Hematopoietic multipotent progenitor cell treated with erythropoietin and hydrocortisone succinate and interleukin-3 and kit ligand, for 8 days (in vitro differentiated cells): ENCODE measurements around the gene MAP3K20.
A peak's percentile ranks its signal among the peaks of the same experiment; 100 is the strongest.
"Not testable (repeated sequence)": the region's sequence is repeated elsewhere in the genome, so short reads cannot be mapped to it uniquely, and the experiment has no call there.

Experiments used
- DNase-seq: peaks from one replicate; pipeline ENCODE4 v3.0.0-alpha.2; 2015

MAP3K20 gene

DNA sequence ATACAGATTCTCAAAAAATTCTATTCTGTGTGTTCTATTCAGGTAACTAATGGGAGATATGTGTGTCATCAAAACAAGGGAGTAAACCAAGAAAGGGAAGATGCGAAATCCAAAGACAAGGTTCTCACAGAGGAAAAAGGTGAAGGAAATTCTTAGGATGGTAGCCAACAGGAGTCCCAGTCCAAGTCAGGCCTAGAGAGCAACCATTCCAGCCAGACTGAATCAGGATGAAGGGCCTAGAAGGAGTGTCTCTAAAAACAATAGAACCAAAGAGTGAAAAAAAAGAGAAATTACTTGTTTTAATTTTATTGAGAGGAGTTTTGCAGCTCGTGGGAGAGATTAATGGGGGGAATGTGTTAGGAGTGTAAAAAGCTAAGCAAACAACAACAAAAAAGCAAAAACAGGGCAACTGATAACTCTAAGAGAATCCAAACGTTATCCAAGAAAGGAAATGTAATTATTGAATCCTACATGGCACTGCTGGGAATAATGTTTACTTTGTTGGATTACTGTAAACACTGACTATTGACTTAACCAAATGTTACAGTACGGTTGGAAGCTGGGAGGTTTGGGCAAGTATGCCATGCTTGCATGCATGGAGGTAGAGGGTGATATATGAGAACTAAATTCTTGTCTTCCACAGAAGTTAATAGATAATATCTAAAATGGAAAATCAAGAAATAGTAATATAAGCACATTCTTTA is 12.3 kb downstream of the MAP3K20 start:
- no peak for DNase-seq

DNA sequence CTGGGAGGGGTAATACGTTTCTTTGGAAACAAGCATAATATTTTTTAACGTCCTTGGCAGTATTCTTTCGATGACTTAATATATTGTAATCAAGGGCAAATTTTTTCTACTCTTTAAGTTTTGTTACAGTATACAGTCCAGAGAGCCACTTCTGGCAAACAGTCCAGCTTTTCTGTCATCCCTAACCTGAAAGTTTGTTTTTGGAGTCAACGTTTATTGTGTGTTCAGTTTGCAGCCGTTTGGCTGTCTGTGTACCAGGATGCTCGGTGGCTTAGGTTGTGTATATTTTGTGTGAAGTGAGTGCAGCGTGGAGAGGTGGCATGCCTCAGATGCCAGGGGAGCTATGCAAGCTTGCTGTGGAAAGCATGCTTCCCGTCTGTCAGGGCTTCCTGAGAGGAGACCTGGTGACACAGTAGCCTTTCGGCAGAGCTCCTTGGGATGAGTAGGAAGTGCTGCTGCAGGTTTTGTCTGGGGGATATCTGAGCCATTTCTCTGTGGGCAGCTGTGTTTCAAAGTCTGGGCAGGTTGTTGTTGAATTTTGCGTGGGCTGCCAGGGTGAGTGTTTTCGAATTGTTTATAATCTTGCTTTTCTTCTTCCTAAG is 14.7 kb downstream of the MAP3K20 start:
- no peak for DNase-seq

DNA sequence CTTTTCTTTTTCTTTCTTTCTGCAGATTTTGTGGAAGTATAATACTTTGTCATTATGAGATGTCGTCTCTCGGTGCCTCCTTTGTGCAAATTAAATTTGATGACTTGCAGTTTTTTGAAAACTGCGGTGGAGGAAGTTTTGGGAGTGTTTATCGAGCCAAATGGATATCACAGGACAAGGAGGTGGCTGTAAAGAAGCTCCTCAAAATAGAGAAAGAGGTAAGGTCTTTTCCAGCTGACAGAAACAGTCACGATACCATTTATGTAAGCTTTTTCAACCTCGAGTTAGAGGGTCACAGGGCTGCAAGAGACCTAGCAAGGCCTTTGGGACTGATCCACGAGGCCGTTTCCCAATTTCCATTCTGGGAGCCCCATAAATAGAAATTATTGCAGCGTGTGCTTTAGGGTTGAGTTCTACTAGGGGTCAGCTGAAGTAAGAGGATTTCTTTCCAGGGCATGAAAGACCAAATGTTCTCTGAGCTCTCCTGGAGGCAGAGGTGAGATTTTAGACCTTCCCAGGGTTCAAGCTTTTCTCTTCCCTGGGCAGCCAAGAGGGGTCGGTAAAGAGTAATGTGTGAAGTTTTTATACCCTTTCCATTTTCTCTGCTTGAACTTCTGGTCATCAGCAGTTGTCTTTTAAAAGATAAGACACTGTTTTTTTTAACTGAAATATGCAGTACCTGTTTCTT is 15.5 kb downstream of the MAP3K20 start:
- peak; percentile 13 for DNase-seq

DNA sequence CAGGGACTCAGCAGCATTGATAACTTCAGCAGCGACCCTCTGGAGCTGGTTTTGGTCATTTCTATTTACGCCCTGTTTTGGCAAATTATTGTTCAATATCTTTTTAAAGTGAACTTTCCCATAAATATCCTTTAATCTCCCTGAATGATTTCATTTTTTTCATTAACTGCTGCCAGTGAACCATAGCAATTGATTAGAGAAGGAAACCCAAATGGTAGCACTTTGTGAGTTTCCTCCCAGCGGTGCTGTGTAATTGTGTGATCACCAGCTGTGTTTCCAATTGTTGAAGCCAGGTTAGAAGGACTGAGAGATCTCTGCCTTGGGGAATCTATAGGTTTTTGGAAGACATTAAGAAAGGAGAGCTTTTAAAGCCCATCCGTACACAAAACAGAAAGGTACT is 16.3 kb downstream of the MAP3K20 start:
- DNase-seq: no peak

DNA sequence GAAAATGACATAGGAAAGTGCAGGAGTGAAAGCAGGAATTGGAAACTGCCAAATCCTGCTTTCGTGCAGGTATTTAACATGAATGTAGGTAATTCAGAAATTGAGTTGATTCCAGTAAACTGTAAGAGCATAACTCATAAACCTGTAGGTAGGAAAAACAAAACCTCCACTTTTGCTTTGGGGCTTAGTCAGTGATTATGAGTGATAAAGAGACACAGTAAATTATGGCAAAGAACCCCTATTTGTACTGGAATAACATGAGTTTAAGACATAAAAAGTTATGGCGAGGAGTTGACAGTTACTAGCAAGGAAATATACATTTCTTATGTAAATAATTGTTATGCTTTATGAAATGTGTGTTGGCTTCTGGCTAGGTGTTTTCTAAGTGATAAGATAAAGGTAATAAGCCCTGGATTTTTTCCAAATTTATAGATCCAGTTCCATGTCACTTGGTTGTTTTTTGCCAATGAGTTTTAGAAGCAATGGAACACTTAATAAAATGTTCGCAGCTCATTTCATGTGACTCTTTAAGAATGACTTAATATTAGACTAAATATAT is 17.3 kb downstream of the MAP3K20 start:
- DNase-seq: no peak

DNA sequence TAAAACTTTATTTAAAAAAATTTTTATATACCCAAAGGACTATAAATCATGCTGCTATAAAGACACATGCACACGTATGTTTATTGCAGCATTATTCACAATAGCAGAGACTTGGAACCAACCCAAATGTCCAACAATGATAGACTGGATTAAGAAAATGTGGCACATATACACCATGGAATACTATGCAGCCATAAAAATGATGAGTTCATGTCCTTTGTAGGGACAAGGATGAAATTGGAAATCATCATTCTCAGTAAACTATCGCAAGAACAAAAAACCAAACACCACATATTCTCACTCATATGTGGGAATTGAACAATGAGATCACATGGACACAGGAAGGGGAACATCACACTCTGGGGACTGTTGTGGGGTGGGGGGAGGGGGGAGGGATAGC is 18.0 kb downstream of the MAP3K20 start:
- DNase-seq: not testable (repeated sequence)

DNA sequence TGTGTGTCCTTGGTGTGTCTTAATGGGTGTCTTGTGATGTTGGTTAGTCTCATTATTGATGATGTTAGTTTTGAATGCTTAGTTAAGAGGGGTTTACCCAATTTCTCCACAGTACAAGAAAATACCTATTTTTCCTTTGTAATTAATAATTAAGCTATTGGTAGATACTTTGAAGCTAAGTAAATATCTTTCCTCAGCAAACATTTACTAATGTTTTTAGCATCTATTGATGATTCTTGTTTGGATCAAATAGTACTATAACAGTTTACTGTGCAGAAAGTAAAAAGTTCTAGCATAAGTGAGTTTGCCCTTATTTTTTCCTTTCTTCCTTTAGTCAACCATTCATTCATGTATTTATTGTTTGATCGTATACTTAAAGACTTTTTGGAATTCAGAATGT is 19.1 kb downstream of the MAP3K20 start:
- DNase-seq: no peak

DNA sequence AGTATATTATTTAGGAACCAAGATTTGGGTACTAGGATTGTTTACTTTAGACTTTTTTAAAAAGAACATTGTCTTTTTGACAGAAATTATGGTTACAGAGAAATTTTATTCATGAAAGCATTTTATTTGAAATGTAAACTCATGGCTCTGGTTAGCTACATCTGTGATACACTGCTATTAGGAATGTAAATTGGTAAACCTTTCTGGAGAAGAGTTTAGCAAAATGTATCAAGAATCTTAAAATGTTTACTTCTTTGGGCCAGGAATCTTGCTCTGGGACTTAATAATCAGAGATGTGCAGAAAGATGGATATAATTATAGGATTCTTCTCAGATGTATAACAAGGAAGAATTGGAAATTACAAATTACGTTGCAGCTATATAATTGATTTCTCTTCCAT is 19.7 kb downstream of the MAP3K20 start:
- no peak for DNase-seq

DNA sequence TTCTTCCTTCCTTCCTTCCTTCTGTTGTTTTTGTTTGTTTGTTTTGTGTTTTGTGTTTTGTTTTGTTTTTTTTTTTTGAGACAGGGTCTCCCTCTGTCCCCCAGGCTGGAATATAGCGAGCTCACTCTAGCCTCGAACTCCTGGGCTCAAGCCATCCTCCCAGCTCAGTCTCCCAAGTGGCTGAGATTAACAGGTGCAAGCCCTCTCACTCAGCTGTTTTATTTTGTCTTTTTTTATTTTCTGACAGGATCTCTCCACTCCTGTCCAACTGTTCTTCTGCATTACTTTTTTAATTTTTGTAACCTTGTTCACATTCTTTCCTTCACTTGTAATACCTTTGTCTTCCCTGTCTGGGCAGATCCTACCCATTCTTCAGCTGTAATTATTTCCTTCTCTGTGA is 23.6 kb downstream of the MAP3K20 start:
- DNase-seq: no peak

DNA sequence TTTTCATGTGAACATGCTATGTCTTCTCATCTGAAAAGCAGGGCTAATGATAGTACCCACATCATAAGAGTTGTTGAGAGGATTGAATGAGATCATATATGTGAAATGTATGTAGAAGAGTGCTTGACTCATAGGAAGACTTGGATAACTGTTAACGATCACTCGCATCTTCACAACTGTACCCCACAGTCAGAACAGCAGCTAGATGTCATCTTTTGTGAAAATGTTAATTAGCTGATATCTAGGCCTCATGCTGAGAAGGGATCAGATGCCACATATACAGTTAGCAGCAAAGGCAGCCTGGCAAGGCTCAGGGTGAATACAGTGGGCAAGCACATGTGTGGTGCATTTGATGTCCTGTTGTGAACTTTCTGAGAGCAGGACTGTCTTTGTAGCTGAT is 24.2 kb downstream of the MAP3K20 start:
- no peak for DNase-seq

DNA sequence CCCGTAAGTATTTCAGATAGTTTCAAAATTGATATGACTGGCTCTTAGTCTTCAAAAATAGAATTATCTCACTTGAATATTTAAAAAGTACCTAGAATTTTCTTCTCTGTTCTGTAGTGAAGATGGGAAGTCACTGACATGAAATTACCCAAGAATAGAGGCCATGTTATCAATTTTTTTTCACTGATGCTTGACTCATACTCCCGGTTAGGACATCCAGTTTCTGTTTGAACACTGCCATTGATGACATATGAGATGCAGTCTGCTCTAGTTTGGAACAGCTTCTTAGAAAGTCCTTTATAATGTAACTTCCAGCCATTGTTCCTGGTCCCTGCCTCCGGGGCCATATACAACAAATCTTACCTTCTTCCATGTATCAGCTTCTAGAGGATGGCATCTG is 26.0 kb downstream of the MAP3K20 start:
- DNase-seq: no peak

DNA sequence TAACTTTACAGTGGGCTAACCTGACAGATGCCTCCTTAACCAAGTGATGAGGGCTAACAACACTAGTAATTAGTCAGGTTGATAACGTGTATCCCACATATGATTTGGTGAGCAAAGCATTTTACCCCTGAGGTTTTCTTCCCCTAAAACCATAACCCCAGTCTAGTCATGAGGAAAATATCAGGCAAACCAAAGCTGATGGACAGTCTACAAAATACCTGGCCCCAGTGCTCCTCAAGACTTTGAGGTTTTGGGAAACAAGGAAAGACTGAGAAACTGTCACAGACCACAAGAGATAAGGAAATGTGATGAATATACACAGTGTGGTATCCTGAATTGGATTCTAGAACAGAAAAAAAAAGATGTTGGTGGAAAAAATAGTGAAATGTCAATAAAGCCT is 28.5 kb downstream of the MAP3K20 start:
- DNase-seq: no peak

DNA sequence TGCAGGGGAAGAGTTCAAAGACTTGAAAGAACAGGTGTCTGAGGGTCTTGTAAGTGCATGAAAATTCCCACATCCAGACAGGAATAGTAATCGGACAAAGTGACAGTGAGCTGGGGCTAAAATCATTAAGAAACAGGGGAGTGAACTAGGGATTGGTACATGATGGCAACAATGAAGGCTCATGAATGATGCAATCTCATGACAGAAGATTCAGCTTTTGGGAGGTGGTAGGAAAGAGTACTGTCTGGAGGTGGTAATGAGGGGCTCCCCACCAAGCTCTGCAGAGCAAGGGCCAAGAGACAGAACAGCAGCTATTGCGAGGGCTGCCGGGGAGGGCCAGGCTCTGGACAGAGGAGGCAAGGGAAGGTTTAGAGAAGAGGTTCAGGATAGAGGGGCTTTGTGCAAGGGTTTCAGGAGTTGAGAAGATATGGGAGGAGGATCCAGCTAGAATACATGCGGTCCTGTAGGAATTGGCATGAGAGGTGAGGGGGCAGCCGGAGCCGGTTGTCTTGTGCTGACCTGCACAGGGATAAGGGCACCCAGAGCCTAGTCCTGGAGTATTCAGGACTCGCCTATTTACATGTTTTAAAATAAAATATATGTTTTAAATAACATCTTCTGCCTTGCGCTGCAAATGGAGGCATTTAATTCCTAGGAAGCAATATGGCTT is 31.4 kb downstream of the MAP3K20 start:
- no peak for DNase-seq

DNA sequence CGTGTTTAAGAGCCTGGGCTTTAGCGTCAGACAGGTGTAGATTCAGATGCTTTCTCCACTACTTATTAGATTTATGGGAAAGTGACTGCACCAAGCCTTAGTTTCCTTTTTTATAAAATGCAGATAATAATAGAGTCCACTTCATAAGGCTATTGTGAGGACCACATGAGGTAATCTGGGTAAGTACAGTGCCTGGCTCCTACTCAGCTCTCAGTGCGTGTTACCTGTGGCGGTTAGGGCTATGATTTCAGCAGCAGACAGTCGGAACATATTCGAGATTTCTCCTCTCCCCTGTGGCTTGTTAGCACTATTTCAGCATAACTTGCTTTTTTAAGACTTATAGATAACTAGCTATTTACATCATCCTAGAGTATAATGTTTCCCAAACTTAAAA is 32.0 kb downstream of the MAP3K20 start:
- DNase-seq: no peak

DNA sequence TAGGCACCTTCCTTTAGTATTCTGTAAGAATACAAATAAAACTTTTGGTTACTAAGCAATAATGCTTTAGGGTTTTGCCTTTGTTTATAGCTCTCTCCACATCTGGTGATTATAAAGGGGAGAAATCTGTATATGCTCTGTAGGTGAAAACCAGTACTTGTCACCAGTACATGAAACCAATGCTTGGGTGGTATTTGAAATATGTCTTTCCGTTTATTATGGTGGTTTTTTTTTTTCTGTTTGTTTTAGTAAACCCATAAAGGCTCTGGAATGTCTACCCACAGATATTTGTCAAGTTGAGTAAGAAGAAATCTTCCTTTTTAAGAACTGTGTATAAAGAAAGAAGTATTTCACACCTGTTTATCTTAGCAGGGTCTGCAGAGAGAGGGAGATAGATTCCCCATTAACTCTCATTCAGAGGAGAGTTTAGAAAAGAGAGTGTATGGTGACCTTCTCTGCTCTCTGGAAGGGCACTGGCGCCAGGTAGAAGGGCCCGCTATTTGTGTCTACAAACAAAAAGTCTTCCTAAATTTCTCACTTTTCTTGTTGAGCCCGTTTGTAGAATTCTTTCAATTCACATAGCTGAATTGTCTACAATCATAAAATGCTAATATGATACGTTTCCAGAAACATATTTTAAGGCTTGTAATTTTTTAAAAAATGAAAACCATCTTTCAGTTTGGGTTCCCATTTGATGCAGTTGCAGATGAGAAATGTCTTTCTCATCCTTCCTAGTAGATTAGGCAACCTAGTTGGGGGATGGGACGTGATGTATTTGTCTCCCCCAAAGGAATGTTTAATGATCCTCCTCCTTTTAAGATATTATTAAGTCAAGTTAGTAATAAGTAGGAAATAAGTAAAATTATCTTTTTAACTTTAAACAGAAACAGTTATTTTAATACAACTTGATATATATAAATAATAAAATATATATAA is 33.9 kb downstream of the MAP3K20 start:
- DNase-seq: no peak

DNA sequence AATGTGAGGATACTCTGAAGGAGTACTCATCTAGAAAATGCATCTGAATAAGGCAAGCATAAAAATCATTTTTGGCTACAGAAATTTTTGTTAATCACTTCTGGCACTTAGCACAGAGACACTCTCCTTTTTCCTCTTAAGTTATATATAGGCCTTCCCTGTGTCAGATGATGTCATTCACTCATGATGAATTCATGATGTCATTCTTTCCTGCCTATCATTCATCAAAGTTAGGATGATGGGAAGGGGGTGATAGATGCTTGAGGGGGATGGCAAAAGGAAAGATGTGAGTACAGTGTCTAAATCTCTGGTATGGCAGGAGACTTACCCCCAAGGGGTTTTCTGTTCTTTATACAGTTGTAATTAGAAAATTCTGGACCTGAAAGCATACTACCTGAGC is 42.0 kb downstream of the MAP3K20 start:
- DNase-seq: no peak

DNA sequence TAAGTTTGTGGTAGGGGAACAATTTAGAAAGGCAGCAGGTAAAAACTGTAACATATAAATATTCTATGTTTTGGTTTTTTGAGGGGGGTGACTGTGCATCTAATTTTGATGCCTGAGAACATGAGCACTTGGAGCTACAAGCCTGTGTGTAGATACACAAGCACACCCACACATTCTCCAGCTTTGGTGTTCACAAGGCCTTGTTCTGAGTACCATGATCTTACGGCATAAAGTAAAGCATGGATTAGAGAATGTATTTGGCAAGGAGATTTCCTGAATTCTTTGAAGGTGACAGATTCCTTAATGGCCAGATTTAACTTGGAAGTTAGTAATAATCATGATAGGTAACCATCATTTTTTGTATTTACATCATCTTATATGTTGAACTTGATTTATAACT is 42.7 kb downstream of the MAP3K20 start:
- DNase-seq: no peak

DNA sequence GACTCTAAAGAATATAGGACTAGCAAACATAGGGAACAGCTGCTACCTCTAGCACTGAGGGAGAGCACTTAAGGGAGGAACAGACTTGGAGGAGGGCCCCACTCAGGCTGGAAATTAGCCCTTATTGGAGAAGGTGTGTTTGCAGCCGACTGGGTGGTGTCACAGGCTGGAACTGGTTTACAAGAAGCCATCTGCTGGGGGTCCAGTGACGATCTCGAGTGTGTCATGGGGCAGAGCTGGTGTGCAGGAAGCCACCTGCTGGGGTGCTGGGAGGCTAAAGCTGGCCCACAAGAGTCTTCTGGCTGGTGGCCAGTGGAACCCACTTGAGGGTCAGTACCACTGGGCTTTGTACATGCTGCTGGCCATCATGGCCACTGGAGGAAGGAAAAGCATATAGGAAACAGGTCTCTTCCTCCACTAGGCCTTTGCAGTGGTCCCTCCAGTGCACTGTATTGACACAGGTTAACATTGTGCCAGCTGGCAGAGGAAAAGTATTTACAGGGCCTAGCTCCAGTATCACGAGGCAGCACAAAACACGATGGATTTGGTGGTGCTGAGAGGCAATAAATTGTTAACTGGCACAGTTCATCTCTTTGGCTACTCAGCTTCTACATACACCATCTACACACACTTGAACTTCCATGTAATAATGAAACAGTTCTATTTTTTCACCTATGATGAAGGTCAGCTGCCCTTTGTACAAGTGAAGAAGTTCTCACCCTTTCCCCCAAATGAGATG is 43.6 kb downstream of the MAP3K20 start:
- no peak for DNase-seq

DNA sequence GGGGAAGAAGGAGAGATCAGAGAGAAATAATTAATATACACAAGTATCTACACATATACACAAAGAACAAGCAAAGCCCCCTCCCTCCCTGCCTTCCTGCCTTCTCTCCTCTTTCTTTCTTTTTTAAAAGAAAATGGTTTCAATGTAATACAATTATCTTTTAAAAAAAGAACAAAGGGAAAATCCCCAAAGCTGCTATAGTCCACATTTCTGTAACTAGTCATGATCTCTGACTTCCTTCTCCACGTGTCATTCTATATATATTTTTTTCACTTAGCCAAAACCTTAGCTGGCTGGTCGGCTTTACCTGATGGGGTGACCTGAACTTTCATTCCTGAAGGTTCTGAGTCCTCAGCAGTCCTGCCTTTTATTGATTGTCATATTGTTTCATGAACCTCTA is 44.3 kb downstream of the MAP3K20 start:
- no peak for DNase-seq

DNA sequence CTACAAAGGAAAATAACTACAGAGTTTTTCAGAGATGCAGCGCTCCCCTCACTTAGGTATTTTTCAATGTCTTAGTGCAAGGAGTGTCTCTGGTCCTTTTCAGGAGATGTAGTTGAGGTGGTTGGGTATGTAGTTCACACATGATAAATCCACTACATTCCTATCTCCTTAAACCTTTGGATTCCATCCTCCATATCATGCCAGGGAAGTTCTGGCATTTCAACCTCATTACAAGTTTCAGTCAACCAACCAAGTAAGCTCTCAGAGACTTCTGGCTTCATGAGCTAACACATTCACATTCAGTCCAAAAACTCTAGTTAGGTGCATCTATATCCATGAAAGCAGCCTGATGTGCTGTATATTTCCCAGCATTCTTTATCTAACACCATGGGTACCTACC is 47.3 kb downstream of the MAP3K20 start:
- no peak for DNase-seq

DNA sequence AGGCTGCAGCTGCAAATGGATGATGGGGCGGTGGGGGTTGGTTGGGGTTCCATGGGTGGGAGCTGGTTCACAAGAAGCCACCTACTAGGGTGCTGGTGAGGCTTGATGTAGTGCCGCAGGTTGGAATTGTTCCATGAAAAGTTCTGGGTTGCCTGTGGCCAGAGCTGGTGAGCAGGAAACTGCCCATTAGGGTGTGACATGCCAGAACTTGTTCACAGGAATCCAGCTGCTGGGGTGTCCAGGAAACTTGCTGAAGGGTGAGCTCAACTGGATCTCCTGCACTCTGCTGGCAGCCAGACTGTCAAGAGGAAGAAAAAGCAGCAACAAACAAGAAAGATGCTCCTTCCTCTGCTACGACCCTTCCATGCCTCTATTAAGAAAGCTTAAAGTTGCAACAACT is 48.8 kb downstream of the MAP3K20 start:
- DNase-seq: no peak

DNA sequence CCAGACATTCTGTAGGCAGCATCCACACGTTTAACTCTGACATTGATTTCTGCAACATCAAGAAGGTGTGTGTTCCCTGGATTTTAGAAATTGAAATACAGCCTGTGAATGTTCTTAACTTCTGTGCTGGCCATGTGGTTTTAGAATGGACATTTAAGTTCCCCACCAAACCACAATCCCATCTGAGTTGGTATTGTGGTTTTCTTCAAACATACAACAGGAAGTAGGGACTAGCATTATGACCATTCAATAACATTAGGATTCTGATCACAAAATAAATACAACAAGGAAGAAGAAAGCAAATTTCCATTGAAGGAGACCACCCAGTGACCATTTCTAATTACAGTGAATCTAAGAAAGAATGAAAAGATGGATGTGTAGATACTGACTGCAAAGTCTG is 51.2 kb downstream of the MAP3K20 start:
- no peak for DNase-seq
